HUDEP-2 (cell line): ENCODE measurements around the gene HSPA12A.

Experiments
- DNase-seq, 76 experiments: peaks; one replicate each; lab custom pipeline; 2025; ENCODE audit not compliant: unreplicated experiment in 76 of 76; lab: John Stamatoyannopoulos, UW

The HSPA12A gene

GRCh38 chr10:116636385-116636784 is 106.0 kb downstream of the HSPA12A start:
- DNase-seq: no peak

GRCh38 chr10:116634126-116634975 is 108.0 kb downstream of the HSPA12A start:
- no peak for DNase-seq

- DNase-seq: no peak
These were observed 109.2 kb downstream of the HSPA12A start for GRCh38 chr10:116633216-116633600.

- no peak for DNase-seq
These were observed 109.7 kb downstream of the HSPA12A start for GRCh38 chr10:116632596-116633215.

- DNase-seq: no peak
These were observed 110.5 kb downstream of the HSPA12A start for GRCh38 chr10:116631871-116632295.

GRCh38 chr10:116630020-116630419 is 112.3 kb downstream of the HSPA12A start:
- DNase-seq: no peak

- no peak for DNase-seq
These were observed 113.0 kb downstream of the HSPA12A start for GRCh38 chr10:116629340-116629739.

- DNase-seq: no peak
These were observed 114.9 kb downstream of the HSPA12A start for GRCh38 chr10:116627386-116627933.

- no peak for DNase-seq
These were observed 115.6 kb downstream of the HSPA12A start for GRCh38 chr10:116626815-116627214.

GRCh38 chr10:116625845-116626244 is 116.5 kb downstream of the HSPA12A start:
- DNase-seq: no peak

- DNase-seq: no peak
These were observed 120.3 kb downstream of the HSPA12A start for GRCh38 chr10:116621934-116622655.

GRCh38 chr10:116621476-116621875 is 120.9 kb downstream of the HSPA12A start:
- no peak for DNase-seq
